RWPE1 (cell line): ENCODE measurements around the gene NID1.

Source experiments
- CTCF ChIA-PET: fragments of 350-600 bp; sonication (Branson Sonifier 250); formaldehyde crosslinking; extraction: SDS; loops from one replicate; lab custom pipeline; 2021; lab: Yijun Ruan, JAX
- POLR2A ChIA-PET: fragments of 400-600 bp; formaldehyde crosslinking; extraction: SDS; loops from one replicate; lab custom pipeline; 2020; ENCODE audit warnings: antibody characterized with exemption; ENCODE audit not compliant: low non-redundant PET; lab: Yijun Ruan, JAX
- DNase-seq: peaks from one replicate; pipeline ENCODE4 v3.0.0; 2012; ENCODE audit warnings: low spot score
- H3K27ac ChIP-seq: fragments of 450-650 bp; 2 replicates; pipeline ENCODE4 v1.5.1; 2017
- CTCF ChIP-seq: fragments of 450-650 bp; conservative IDR thresholded peaks from 2 replicates; pipeline ENCODE4 v1.5.1; 2017; ENCODE audit warnings: low read depth, mild to moderate bottlenecking

The NID1 gene

DNA sequence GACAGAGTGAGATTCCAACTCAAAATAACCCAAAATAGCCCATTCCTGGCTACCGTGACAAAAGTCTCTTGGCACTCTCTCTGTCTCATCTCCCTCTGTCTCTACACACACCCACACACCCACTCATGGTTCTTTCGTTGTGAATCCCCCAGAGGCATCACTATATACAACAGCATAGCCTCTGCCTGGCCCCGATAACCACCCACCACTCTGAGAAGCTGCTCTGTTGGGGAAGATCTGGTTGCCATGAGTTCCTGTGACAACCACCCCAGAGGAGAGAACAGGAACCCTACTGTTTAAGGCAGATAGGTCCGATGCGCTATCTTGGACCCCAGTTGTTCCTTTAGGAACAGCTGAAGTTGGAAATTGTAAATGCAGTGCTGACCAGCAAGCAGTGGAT, 127.8 kb downstream of the NID1 start:
- ChIA-PET CTCF (interaction anchor here (0.5 kb wide), 1 partner anchor 12 kb away, joined by 3 read pairs; no protein-coding TSS in a partner anchor), POLR2A (no interaction called here)
- no peak for DNase-seq
- no peak for TF ChIP-seq CTCF
- H3K27ac ChIP-seq, result no peak overlapping the region

- ChIA-PET POLR2A (no interaction called here), CTCF (no interaction called here)
- no peak overlapping the region for H3K27ac ChIP-seq
- no peak for DNase-seq
- TF ChIP-seq CTCF, result no peak
These were observed 129.4 kb downstream of the NID1 start for GRCh38 chr1:235935235-235936225.

DNA sequence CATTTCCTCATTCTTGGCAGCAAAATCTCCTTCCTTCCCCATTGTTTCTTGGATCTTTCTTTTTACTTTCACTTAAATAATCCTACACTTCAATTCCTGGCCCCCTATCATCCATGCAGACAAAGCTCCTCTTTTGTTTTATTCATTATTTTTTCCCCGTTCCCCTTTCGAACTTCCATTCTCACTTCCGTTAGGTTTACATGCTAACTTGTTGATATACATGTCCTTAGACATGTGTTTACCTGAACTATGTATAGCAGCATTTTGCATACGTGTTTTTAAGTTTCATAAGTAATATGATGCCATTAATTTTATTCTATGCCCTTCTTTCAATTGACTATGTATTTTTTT, 131.1 kb downstream of the NID1 start:
- no peak for TF ChIP-seq CTCF
- POLR2A ChIA-PET, result no interaction called here
- CTCF ChIA-PET, result interaction anchor here (0.5 to 2.2 kb wide), 5 partner anchors 13 to 336 kb away, joined by 3 to 6 read pairs (median 5); partner anchors contain the start of gene LYST
- no peak for DNase-seq
- peak overlapping the region; percentile 97 for H3K27ac ChIP-seq

DNA sequence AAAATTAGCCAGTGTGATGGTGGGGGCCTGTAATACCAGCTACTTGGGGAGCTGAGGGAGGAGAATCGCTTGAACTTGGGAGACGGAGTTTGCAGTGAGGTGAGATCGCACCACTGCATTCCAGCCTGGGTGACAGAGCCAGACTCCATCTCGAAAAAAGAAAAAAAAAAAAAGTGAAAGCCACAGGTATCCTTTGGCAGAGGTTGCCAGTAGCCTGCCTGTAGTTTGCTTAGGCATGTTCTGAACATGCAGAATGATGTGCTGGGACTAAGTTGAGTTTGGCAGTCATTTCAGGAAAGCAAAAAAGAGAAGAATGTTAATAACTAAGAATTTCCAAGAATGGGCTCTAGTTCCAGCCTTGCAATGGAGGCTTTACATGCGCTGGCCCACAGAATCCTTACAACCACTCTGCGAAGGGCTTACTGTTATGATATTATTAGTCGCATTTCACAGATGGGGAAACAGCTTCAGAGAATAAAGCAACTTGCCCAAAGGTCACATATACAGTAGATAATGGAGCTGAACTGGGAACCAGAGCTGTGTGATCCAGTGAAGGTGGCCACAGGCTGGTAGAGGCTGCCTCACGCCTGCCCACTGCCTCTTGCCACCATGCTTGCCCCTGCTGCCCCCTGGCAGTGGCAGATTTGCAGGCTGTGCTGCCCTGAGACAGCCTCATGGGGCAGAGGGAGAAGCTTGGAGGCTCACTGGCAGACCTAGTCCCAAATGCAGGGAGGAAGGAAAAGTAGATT, 131.7 kb downstream of the NID1 start:
- no peak for TF ChIP-seq CTCF
- CTCF ChIA-PET, result interaction anchor here (0.5 to 2.2 kb wide), 6 partner anchors 13 to 335 kb away, joined by 3 to 6 read pairs (median 4); partner anchors contain the start of gene LYST
- peak overlapping the region; percentile 97 for H3K27ac ChIP-seq
- DNase-seq, result no peak
- POLR2A ChIA-PET, result no interaction called here

DNA sequence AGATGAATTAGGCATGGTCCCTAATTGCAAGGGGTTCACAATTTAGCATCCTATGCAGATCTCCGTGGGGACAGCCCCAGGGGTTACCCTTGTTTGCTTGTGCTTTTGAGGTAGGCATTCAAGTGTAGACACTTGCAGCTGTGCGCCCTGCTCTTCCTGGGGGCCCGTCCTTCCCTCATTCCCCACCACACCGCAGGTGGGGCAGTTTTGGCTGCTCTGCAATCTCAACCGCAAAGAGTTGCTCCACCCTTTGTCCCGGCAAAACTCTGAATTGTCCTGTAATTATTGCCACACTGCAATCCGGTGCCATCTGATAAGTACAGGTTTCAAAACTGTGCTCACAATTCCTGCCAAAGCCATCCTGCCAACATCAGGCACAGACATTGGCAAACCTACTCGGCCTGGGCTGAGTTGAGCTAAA, 132.8 kb downstream of the NID1 start:
- CTCF ChIA-PET, result interaction anchor here (0.5 to 1.5 kb wide), 3 partner anchors 39 to 200 kb away, joined by 3 to 5 read pairs (median 3); no protein-coding TSS in a partner anchor
- TF ChIP-seq CTCF, result no peak
- POLR2A ChIA-PET, result no interaction called here
- DNase-seq, result peak; percentile 28
- H3K27ac ChIP-seq, result peak overlapping the region; percentile 97

DNA sequence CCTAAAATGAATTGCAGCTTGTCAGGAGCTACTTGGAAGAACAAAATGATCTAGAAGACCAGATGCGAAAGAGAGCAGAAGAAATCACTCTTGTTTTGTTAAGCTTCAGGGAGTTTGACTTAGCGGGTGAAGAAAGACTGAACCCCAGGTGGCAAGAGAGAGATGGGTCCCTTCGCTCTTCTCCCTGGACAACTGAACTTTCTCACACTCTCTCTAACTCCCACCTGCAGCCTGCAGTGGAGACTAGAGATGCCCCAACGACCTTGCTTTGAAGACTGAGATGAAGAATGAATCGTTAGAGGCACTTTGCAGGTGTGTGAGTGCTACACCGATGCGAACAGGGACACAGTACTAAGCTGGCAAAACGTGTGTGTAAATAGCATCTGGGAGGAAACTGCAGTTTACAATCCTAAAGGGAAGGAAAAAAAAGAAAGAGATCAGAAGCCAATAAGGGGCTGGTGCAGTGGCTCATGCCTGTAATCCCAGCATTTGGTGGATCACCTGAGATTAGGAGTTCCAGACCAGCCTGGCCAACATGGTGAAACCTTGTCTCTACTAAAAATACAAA, 133.6 kb downstream of the NID1 start:
- peak overlapping the region; percentile 97 for H3K27ac ChIP-seq
- no peak for DNase-seq
- TF ChIP-seq CTCF, result no peak
- ChIA-PET CTCF (interaction anchor here (1.5 kb wide), 1 partner anchor 40 kb away, joined by 5 read pairs; no protein-coding TSS in a partner anchor), POLR2A (no interaction called here)
